NCI-H2171 (cell line): ENCODE measurements around the gene HTRA1.

ENCODE experiments used
- DNase-seq: peaks from one replicate; lab custom pipeline; 2025; lab: John Stamatoyannopoulos, UW

Gene HTRA1

DNA sequence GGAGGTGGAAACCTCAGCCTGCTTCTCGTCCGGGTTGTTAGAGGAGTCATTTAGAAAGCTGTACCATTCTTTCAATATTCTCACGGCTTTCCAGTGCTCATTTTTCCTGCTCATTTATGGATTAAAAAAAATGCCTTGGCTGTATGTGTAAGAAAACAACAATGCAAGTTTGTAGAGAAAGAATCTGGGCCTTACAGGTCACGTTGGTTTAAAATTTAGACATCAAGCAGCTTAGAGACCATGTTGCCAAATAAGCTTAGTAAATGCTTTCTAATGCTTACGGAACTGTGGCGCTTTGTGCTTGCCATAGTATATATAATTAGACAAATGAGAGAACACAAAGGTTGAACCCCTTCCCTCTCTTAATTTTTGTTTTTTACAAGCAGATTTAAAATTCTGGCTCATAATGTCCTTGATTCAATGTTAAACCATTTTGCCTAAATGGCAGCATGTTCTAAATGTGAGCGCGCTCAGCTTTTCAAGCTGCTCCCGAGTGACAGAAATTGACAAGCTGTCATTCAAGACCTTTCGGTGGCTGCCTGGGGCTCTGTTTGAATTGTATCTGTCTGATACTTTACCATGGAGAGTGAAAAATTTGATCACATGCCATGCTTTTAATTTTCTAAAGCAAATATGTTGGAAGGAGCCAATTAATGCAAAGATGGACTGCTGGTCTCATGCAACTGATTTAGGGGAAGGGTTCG lies 5.8 kb upstream of the HTRA1 start:
- no peak for DNase-seq

DNA sequence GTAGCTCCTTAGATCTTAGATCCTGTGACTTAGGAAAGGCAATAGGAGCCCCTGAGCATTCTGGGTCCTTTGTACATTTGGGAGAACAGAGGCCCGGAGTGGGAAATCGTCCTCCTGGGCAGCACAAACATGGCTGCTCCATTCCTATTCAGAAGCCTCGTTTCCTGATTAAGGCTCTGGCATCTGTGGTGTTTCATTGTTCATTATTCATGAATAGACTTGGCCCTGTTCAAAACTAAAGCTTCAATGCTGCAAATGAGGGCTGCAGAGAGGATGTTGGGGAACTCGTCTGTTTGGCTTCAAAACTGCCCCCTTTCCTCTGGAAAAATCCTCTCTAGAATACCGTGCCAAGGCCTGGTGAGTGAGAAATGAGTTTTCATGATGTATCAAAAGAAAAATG lies 3.4 kb upstream of the HTRA1 start:
- no peak for DNase-seq

GRCh38 chr10:122458693-122459092 lies 2.7 kb upstream of the HTRA1 start:
- no peak for DNase-seq

- no peak for DNase-seq
Observed at GRCh38 chr10:122459561-122460273, 1.6 kb upstream of the HTRA1 start.

DNA sequence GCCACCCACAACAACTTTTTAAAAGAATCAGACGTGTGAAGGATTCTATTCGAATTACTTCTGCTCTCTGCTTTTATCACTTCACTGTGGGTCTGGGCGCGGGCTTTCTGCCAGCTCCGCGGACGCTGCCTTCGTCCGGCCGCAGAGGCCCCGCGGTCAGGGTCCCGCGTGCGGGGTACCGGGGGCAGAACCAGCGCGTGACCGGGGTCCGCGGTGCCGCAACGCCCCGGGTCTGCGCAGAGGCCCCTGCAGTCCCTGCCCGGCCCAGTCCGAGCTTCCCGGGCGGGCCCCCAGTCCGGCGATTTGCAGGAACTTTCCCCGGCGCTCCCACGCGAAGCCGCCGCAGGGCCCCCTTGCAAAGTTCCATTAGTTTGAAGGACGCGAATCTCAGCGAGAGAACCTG lies 461 bp upstream of the HTRA1 start:
- no peak for DNase-seq

DNA sequence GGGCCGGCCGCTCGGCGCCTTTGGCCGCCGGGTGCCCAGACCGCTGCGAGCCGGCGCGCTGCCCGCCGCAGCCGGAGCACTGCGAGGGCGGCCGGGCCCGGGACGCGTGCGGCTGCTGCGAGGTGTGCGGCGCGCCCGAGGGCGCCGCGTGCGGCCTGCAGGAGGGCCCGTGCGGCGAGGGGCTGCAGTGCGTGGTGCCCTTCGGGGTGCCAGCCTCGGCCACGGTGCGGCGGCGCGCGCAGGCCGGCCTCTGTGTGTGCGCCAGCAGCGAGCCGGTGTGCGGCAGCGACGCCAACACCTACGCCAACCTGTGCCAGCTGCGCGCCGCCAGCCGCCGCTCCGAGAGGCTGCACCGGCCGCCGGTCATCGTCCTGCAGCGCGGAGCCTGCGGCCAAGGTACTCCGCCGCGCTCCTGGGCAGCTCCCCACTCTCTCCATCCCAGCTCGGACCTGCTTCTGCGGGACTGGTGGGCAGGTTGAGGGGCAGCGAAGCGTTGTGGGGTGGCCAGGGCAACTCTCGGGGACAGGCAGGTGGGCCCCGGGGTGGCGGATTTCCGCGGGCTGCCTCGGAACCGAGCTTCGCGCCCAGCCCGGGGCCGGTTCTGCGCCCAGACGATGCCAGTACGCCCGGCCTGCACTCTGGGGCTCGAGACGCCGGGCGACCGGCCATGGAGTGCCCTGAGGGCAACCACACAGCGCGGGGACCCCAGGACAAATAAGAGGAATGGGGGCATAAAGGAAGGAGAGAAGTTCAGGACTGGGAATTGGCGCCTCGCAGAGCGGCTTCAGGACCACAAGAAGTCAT lies 578 bp downstream of the HTRA1 start:
- DNase-seq = no peak

DNA sequence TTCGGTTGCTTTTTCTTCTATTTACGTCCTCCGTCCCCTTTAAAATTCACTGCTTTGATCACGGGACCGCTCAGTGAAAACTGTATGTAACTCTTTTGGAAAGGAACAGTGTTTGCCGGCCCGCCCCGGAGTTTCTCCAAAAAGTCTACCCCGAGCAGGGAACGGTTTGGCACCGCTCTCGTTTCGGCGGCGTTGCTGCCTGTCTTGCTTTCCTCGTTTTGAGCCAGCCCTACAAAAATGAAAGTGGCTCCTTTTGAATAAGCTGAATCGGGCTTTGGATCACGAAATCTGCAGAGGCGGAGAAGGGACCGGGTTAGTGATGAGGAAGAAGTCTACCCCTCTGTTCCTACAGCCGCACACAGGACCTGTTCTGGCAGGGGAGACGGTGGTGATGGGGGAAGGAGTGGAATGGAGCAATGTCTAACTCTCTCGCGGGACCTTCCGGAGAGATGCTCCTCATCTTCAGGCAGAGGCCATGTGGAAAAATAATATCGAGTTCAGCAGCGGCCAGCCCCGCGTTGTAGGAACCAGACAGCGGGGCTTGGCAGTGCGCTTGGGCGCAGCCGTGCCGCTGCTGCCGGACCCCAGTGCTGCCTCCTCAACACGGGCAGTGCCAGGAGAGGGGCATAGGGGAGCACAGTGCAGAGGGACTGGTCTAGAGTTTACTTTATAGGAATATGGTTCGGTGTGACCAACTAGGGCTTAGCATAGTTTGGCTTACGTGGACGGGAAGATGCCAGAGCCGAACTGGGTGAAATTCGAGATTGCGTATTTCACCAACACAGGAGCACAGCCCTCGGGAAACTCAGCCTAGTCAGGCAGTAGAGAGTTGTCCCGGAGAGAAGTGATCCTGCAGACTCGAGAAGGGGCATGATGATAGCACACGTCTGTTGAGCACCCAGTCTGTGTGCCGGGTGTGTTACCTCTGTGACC lies 1.4 kb downstream of the HTRA1 start:
- DNase-seq = no peak

- no peak for DNase-seq
Observed at GRCh38 chr10:122463466-122464249, 2.3 kb downstream of the HTRA1 start.

- no peak for DNase-seq
Observed at GRCh38 chr10:122464250-122464510, 2.8 kb downstream of the HTRA1 start.

- no peak for DNase-seq
Observed at GRCh38 chr10:122464586-122464985, 3.2 kb downstream of the HTRA1 start.

- no peak for DNase-seq
Observed at GRCh38 chr10:122465401-122466040, 4.2 kb downstream of the HTRA1 start.

DNA sequence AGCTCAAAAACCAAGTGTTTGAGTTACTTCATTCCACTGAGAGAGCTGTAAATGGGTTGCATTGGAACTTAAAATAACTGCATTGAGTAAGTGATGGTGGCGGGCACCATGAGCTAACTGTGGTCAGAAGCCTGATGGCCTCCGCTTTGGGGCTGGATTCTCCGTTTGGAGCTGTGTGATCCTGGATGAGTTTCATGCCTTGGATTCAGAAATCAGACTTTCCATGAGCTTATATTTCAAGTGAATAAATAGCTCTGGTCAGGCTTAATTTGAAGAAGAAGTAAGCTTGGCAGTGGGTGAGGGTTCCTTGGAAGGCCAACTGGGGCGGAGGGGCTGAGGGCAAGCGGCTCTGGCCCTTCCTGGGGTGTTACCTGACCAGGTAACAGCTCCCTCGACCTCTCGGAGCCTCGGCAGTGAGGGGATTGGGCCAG lies 5.6 kb downstream of the HTRA1 start:
- no peak for DNase-seq

- no peak for DNase-seq
Observed at GRCh38 chr10:122467701-122468100, 6.3 kb downstream of the HTRA1 start.

GRCh38 chr10:122468307-122468925 lies 7.1 kb downstream of the HTRA1 start:
- DNase-seq = no peak

DNA sequence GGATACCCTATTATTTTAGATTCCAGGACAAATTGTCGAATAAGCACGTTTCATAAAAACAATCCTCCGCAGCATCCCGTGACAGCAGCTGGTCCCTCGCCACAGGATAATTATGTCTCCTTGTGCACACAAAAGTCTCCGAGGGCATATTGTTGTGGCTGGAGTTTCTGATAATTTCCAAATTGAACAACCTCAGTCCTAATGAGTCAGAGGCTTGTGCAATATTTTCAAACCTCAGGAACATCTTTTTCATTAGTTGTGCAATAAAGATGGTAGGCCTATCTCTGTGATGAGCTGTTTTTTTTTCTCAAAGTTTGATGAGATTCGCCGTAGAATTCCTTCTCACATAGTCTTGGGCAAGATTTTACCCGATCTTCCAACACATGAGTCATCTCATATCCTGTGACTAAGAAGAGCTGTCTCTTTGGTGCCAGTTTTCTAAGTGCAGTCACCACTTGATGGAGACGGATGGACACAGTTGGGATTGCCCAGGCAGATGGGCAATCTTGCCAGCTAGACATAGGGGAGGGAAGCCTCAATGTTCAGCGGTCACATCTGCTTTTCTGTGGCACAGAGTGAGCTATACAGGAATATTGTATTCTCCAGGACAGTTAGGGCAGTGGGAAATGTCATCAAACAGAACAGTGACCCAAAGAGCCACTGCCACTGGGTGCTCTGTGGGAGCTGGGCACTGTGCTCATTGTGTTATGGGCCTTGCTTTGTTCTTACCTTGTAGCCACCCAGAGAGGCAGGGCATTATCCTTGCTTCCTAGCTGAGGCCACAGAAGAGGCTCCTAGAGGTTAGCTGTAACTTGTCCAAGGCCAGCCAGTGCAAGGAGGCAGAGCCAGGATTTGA lies 7.8 kb downstream of the HTRA1 start:
- DNase-seq = no peak

DNA sequence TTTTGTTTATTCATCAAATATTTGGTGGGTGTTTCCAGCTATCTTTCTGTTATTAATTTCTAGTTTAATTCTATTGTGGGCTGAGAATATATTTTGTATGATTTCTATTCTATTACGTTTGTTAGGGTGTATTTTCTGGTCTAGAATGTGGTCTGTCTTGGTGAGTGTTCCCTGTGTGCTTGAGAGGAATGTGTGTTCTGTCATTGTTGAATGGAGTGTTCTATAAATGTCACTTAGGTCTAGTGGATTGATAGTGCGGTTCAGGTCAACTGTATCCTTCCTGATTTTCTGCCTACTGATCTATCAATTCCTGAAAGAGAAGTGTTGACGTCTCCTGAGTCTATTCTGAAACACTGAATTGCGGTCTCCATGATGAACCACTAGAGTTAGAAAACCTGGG lies 8.5 kb downstream of the HTRA1 start:
- DNase-seq = no peak

DNA sequence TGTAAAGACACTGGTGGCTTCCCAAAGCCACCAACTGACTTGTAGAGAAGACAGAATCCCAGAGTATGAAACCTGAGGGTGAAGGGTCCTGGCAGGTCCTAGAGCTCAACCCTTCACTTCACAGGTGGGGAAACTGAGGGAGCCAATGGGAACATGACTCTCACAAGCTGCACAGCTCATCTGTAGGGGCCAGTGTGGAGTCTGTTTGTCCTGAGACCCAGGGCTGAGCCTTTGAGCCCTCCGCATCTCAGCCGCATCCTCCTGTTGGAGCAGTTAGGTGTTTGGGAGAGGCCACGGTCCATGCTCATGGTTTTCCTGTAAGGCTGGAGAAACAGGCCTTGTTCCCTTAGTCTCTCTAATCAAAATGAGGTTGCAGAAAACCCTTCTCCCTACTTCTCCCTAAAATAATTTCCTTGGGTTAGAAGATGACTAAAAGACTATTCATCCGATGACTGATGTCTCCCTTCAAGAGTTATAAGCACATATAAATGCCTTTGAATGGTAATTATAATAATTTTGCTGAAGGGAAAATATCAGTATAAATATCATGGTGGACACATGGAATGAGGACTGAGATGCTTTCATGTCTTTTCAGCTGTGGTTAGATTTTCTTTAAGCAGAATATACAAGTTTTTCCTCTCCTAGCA lies 10.3 kb downstream of the HTRA1 start:
- DNase-seq = no peak

- DNase-seq = no peak
Observed at GRCh38 chr10:122473116-122473515, 11.8 kb downstream of the HTRA1 start.
